ENCODE results near the gene SLC30A2.

GRCh38 chr1:26044971-26045721, 772 bp downstream of the SLC30A2 start:
- TF ChIP-seq CTCF (IDR thresholded peaks at IDR 0.05; ENCODE audit: low read depth, low read length) (no peak), EZH2phosphoT487 (IDR thresholded peaks at IDR 0.05; ENCODE audit: low read depth) (no peak)

All from OCI-LY3 (cell line).